HG02588 (cell line): ENCODE measurements around the gene PTPRN2.

ENCODE experiments used
- ATAC-seq: cut with Tn5 transposase; IDR thresholded peaks from one replicate; pipeline ENCODE4 v1.9.1; 2021; ENCODE audit warnings: mild to moderate bottlenecking, moderate library complexity; ENCODE audit not compliant: unreplicated experiment

Gene PTPRN2

DNA sequence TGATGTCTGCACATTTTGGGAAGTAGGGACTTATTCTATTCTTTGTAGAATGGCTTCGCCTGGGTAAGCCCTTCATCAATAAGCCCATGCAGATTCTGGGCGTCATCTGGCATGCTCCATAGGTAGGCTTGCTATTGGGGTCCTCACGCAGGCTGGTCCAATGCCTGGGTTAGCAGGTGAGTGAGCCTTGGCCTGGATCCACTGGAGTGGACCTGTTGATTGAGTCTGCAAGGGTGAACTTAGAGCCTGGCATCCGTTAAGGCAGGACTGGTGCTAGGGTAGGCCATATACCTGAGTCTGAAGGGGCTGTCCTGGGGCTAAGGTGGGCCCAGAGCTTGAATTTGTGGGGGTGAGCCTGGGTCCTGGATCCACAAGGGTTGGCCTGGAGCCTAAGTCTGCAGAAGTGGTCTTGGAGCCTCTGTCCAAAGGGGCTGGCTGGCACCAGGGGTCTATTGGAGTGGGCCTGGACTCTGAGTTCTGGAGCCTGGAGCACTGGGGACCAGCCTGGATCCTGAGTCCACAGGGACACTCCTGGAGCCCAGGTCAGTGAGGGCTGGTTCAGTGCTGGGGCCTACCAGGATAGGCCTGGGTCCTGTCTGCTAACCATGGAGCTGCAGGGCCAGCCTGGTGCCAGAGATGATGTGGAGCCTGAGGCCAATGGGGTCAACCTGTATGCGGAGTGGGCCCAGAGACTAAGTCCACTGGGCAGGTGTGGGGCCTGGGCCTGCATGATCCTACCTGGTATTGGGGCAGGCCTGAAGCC, 297.7 kb downstream of the PTPRN2 start:
- no peak for ATAC-seq

DNA sequence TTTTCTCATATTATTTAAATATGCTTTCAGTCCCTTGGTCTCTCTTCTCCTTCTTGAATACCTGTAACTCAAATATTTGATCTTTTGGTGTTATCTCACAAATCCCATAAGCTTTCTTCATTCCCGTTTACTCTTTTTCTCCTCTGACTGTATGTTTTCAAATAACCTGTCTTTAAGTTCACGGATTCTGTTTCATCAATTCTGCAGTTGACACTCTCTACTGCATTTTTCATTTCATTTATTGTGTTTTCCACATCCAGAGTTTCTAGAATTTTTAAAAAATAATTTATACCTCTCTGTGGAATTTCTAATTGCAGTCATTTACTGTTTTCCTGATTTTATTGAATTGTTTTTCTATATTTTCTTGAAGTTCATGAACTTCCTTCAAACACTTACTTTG, 298.4 kb downstream of the PTPRN2 start:
- no peak for ATAC-seq

DNA sequence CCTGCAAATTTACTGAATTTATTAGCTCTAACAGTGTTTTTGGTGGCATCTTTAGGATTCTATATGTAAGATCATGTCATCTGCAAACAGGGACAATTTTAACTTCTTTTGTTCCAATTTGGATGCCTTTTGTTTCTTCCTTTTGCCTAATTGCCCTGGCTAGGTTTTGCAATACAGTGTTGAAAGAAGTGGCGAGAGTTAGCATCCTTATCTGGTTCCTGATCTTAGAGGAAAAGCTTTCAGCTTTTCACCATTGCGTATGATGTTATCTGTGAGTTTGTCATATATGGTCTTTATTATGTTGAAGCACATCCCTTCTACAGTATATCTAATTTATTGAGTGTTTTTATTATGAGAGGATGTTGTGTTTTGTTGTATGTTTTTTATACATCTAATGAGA, 301.4 kb downstream of the PTPRN2 start:
- no peak for ATAC-seq

- no peak for ATAC-seq
Observed at GRCh38 chr7:158285383-158285770, 302.2 kb downstream of the PTPRN2 start.

- ATAC-seq = no peak
Observed at GRCh38 chr7:158284617-158285382, 302.8 kb downstream of the PTPRN2 start.

DNA sequence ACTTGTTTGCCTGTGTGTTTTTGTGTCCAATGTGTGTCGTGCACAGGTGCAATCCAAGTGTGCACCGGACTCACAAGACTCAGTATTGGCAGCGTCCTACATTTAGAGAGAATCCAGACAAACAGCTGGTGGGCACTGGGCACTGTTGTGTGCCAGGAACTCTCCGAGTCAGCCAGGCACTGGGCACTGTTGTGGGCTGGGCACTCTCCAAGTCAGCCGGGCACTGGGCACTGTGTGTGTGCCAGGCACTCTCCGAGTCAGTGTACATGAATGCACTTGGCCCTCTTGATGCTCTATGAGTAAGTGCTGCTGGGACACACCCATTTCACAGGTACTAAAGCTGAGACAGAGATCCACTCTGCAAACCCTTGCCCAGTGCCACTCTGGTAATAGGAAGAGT, 303.5 kb downstream of the PTPRN2 start:
- no peak for ATAC-seq

GRCh38 chr7:158283016-158283974, 304.3 kb downstream of the PTPRN2 start:
- no peak for ATAC-seq

GRCh38 chr7:158282461-158283001, 305.1 kb downstream of the PTPRN2 start:
- no peak for ATAC-seq

GRCh38 chr7:158281441-158281840, 306.2 kb downstream of the PTPRN2 start:
- no peak for ATAC-seq

DNA sequence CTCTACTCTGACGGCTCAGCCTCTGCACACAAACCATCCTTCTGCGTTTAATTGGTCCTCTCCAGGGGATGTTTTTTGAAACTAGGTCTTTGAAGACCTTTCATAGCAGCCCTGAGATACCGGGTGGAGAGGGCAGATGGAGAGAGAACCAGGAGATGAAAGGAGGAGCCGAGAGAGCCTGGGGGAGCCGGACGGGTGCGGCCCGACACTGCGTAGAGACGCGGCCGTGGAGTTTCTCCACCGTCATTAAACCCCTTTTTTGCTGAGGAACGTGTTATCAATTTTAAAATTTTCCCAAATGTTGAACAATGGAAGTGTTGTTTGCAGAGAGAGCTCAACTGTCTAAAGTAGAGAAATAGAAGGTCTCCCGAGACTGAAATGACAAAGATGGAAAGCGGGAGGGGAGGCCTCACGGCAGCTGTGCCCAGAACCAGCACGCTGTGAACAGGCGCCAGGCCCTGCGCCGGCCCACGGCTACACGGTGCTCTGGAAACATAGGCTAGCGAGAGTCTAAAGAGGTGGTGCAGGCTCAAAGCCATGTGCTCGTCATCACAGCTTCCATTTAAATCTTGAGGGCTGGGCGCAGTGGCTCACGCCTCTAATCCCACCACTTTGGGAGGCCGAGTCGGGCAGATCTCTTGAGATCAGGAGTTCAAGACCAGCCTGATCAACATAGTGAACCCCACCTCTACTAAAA, 307.0 kb downstream of the PTPRN2 start:
- ATAC-seq = no peak

- ATAC-seq = no peak
Observed at GRCh38 chr7:158279539-158280447, 307.8 kb downstream of the PTPRN2 start.

DNA sequence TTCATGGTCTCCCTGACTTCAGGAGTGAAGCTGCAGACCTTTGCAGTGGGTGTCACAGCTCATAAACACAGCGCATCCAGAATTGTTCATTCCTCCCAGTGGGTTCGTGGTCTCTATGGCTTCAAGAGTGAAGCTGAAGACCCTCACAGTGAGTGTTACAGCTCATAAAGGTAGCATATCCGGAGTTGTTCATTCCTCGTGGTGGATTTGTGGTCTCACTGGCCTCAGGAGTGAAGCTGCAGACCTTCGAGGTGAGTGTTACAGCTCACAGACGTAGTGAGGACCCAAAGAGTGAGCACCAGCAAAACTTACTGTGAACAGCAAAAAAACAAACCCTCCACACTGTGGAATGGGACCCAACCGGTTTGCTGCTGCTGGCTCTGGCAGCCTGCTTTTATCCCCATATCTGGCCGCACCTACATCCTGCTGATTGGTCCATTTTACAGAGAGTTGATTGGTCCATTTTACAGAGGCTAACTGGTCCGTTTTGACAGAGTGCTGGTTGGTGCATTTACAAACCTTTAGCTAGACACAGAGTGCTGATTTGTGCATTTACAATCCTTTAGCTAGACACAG, 308.8 kb downstream of the PTPRN2 start:
- no peak for ATAC-seq

- no peak for ATAC-seq
Observed at GRCh38 chr7:158277219-158278141, 310.1 kb downstream of the PTPRN2 start.

GRCh38 chr7:158276414-158277218, 311.0 kb downstream of the PTPRN2 start:
- ATAC-seq = no peak

DNA sequence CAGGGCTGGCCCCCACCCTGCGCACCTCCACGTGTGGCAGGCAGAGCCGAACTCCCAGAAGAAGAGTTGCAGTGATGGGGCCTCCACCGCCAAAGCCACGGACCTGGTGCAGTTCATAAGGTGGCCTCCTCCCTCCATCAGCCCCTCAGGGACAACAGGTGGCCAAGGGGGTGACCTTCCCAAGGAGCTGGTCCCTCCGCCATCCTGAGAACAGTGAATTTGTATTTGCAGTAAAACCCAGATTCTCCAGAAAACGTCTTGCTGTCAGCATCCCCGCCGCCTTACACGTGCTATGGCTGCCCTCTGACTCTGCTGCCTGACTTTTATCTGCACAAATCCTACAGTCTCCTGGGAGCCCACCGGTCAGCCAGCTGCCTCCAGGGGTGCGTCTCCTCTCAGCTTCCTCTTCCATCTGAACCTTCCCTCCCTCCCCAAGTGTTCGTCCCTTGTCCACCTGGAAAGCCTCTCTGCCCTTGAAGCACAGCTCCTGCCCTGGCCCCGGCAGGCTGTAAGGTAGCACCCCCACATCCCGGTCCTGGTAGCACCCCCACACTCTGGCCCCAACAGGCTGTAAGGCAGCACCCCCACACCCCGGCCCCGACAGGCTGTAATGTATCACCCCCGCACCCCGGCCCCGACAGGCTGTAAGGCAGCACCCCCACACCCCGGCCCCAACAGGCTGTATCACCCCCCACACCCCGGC, 311.8 kb downstream of the PTPRN2 start:
- ATAC-seq = no peak

DNA sequence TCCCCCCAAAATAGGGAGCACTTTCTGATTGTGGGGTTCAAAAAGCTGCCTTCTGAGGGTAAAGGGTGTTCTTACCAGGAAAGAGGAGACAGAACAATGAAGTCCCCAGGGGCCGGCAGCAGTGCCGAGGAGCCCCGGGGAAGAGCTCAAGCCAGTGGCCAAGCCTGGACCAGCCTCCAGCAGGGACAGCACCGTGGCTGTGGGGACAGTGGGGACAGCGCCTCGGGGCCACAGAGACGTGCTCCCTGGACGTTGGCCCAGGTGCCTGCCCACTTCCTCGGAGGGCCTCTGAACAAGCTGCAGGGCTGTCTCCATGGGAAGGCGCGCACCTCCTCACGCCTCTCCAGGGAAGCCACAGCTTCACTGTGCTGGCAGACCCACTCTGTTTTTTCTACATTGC, 312.6 kb downstream of the PTPRN2 start:
- ATAC-seq = no peak
